Loucy (cell line): ENCODE results near the gene SLC6A2.

ENCODE experiments used
- H2AFZ ChIP-seq: fragments of 200-600 bp; sonication (generic); 2 replicates; pipeline ENCODE4 v1.6.0; 2016; ENCODE audit warnings: antibody characterized with exemption, mild to moderate bottlenecking, low read length, moderate library complexity
- H3F3A ChIP-seq: fragments of 200-600 bp; 2 replicates; pipeline ENCODE4 v1.6.0; 2016; ENCODE audit warnings: antibody characterized with exemption, low read depth, mild to moderate bottlenecking
- H3K27me3 ChIP-seq: fragments of 200-600 bp; sonication (generic); 2 replicates; pipeline ENCODE4 v1.6.1; 2014; ENCODE audit warnings: low read length, mild to moderate bottlenecking; ENCODE audit not compliant: insufficient read depth, poor library complexity, severe bottlenecking
- H3K36me3 ChIP-seq: fragments of 200-600 bp; sonication (generic); 2 replicates; pipeline ENCODE4 v1.6.1; 2016; ENCODE audit warnings: low read length; ENCODE audit not compliant: insufficient read depth
- H3K4me1 ChIP-seq: fragments of 200-600 bp; sonication (generic); 2 replicates; pipeline ENCODE4 v1.5.1; 2014; ENCODE audit warnings: low read length, mild to moderate bottlenecking; ENCODE audit not compliant: insufficient read depth, poor library complexity, severe bottlenecking
- H3K4me2 ChIP-seq: fragments of 200-600 bp; sonication (generic); 2 replicates; pipeline ENCODE4 v1.6.0; 2014; ENCODE audit warnings: antibody characterized with exemption, low read length, low read depth, mild to moderate bottlenecking; ENCODE audit not compliant: poor library complexity, severe bottlenecking
- H3K4me3 ChIP-seq: fragments of 200-600 bp; sonication (generic); 2 replicates; pipeline ENCODE4 v1.5.1; 2014; ENCODE audit warnings: low read length, mild to moderate bottlenecking, mixed read lengths; ENCODE audit not compliant: poor library complexity, severe bottlenecking
- H3K79me2 ChIP-seq: fragments of 200-600 bp; sonication (generic); 2 replicates; pipeline ENCODE4 v1.6.1; 2014; ENCODE audit warnings: low read length; ENCODE audit not compliant: insufficient read depth
- H3K9ac ChIP-seq: fragments of 200-600 bp; sonication (generic); 2 replicates; pipeline ENCODE4 v1.6.0; 2014; ENCODE audit warnings: mild to moderate bottlenecking, low read depth, low read length, moderate library complexity; ENCODE audit not compliant: poor library complexity, severe bottlenecking
- H3K9me2 ChIP-seq: fragments of 200-600 bp; sonication (generic); replicated peaks from 2 replicates; pipeline ENCODE4 v1.6.1; 2016; ENCODE audit warnings: low read depth, low read length, mixed read lengths
- H3K9me3 ChIP-seq: fragments of 200-600 bp; sonication (generic); 2 replicates; pipeline ENCODE4 v1.6.1; 2014; ENCODE audit warnings: mild to moderate bottlenecking, antibody characterized with exemption, low read length, low read depth; ENCODE audit not compliant: insufficient read depth
- H4K20me1 ChIP-seq: fragments of 200-600 bp; sonication (generic); 2 replicates; pipeline ENCODE4 v1.6.0; 2014; ENCODE audit warnings: antibody characterized with exemption, low read length, mild to moderate bottlenecking; ENCODE audit not compliant: insufficient read depth, poor library complexity, severe bottlenecking
- CTCF ChIP-seq: fragments of 200-600 bp; sonication (generic); conservative IDR thresholded peaks from 2 replicates; pipeline ENCODE4 v1.5.1; 2014; ENCODE audit warnings: mild to moderate bottlenecking, antibody characterized with exemption, low read length
- EZH2phosphoT487 ChIP-seq: fragments of 200-600 bp; IDR thresholded peaks from 2 replicates; pipeline ENCODE4 v1.6.1; 2018; ENCODE audit warnings: antibody characterized with exemption, mild to moderate bottlenecking, moderate library complexity, borderline replicate concordance

SLC6A2 gene

GRCh38 chr16:55660026-55660425 lies 4.2 kb downstream of the SLC6A2 start:
- TF ChIP-seq EZH2phosphoT487 (no peak), CTCF (no peak)
- Histone ChIP-seq H3F3A (no peaks in the 10 kb centered on the region), H3K36me3 (no peaks in the 10 kb centered on the region), H3K9me3 (no peaks in the 10 kb centered on the region), H3K79me2 (no peaks in the 10 kb centered on the region), H3K4me2 (no peak overlapping the region), H2AFZ (no peak overlapping the region), H3K9me2 (no peaks in the 10 kb centered on the region), H3K27me3 (no peaks in the 10 kb centered on the region), H3K9ac (no peak overlapping the region), H3K4me3 (no peak overlapping the region), H3K4me1 (no peaks in the 10 kb centered on the region), H4K20me1 (no peaks in the 10 kb centered on the region)

- Histone ChIP-seq H3K36me3 (no peaks in the 10 kb centered on the region), H3K4me2 (no peak overlapping the region), H3F3A (no peaks in the 10 kb centered on the region), H3K27me3 (no peaks in the 10 kb centered on the region), H3K79me2 (no peaks in the 10 kb centered on the region), H3K4me1 (no peaks in the 10 kb centered on the region), H3K9ac (no peak overlapping the region), H3K4me3 (no peak overlapping the region), H3K9me3 (no peaks in the 10 kb centered on the region), H4K20me1 (no peaks in the 10 kb centered on the region), H2AFZ (no peak overlapping the region), H3K9me2 (no peaks in the 10 kb centered on the region)
- TF ChIP-seq EZH2phosphoT487 (no peak), CTCF (no peak)
These were observed 5.0 kb downstream of the SLC6A2 start for GRCh38 chr16:55660828-55661227.

- no peaks in the 10 kb centered on the region for H4K20me1 ChIP-seq
These were observed 6.3 kb downstream of the SLC6A2 start for GRCh38 chr16:55661941-55662643.

More at GRCh38 chr16:55661941-55662643, 6.3 kb downstream of the SLC6A2 start:
- TF ChIP-seq CTCF: no peak
- TF ChIP-seq EZH2phosphoT487: no peak
- H3K4me1 ChIP-seq: no peaks in the 10 kb centered on the region
- no peaks in the 10 kb centered on the region for H3K36me3 ChIP-seq
- no peaks in the 10 kb centered on the region for H3F3A ChIP-seq
- no peak overlapping the region for H3K4me3 ChIP-seq
- H3K9ac ChIP-seq: no peak overlapping the region
- no peaks in the 10 kb centered on the region for H3K9me3 ChIP-seq
- H3K9me2 ChIP-seq: no peaks in the 10 kb centered on the region
- no peaks in the 10 kb centered on the region for H3K79me2 ChIP-seq
- no peaks in the 10 kb centered on the region for H3K27me3 ChIP-seq
- H3K4me2 ChIP-seq: no peak overlapping the region
- H2AFZ ChIP-seq: no peak overlapping the region
